ENCODE measurements around the gene MBNL3.
"Not testable (repeated sequence)": the region's sequence is repeated elsewhere in the genome, so short reads cannot be mapped to it uniquely, and the experiment has no call there.

The MBNL3 gene

DNA sequence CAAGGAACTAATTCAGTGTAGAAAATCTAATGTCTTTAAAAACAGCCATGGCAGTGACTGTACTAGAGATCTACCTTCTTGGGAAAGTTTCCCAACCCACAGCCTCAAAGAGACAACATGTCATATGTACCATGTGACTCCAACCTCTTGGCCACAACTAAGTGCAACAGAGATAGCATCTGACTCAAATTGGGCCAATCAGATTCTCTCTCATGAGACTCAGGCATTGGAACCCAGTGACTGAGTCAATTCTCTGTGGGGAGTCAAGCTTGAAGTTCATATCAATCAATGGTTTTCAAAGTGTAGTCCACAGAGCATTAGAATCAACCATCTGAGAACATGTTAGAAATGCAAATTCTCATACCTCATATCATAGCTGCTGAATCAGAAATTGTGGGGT, 123.3 kb downstream of the MBNL3 start:
- H3K4me1 ChIP-seq (ENCODE audit: control insufficient read depth, insufficient read depth, low read length): peaks cover 25% of the 10 kb centered on the region
- H3K27me3 ChIP-seq (ENCODE audit: control insufficient read depth, insufficient read depth, low read length): peaks cover 81% of the 10 kb centered on the region
- H3K9me3 ChIP-seq (ENCODE audit: control insufficient read depth, insufficient read depth, low read length): no peaks in the 10 kb centered on the region
- no peak overlapping the region for H3K4me3 ChIP-seq (ENCODE audit: low read depth, low read length)
- H3K36me3 ChIP-seq (ENCODE audit: control insufficient read depth, insufficient read depth, low read length): no peaks in the 10 kb centered on the region
- no peak overlapping the region for H3K9ac ChIP-seq (ENCODE audit: low read depth, low read length)

DNA sequence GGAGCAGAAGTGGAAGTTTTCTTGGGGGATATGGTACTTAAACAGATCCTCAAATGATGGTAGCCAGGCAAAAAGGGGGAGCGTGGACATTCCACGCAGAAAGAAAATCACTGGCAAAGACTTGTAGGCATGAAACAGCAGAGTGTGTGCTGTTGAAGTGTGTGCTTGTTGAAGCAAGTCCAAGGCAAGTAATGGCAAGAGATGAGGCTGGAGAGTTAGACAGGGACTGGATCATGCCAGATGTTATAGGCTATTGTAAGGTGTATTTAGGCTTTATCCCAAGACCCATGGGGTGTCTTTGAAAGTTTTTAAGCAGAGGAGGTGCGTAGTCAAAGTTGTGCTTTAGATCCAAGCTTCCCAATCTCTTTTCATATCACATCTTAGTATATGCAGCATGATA, 124.5 kb downstream of the MBNL3 start:
- no peak overlapping the region for H3K9ac ChIP-seq (ENCODE audit: low read depth, low read length)
- no peaks in the 10 kb centered on the region for H3K36me3 ChIP-seq (ENCODE audit: control insufficient read depth, insufficient read depth, low read length)
- no peak overlapping the region for H3K4me3 ChIP-seq (ENCODE audit: low read depth, low read length)
- H3K27me3 ChIP-seq (ENCODE audit: control insufficient read depth, insufficient read depth, low read length): peaks cover 69% of the 10 kb centered on the region
- H3K9me3 ChIP-seq (ENCODE audit: control insufficient read depth, insufficient read depth, low read length): no peaks in the 10 kb centered on the region
- peaks cover 25% of the 10 kb centered on the region for H3K4me1 ChIP-seq (ENCODE audit: control insufficient read depth, insufficient read depth, low read length)

DNA sequence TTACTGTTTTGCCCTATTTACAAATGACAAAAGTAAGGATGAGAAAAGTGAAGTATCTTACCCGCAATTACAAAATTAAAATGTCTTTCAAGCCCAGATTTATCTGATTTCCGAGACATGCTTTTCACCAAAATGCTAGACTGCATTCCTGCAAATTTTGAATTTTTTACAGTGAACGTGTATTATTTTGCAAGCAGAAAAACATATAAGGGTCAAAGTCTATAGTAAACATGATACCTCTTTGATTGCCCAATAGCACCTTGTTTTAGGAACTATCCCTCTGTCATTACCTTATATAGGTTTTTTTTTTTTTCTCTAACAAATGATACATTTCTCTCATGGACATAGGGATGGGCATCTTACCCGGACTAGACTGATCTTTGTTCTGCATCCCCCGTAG, 135.4 kb downstream of the MBNL3 start:
- no peaks in the 10 kb centered on the region for H3K9me3 ChIP-seq (ENCODE audit: control insufficient read depth, insufficient read depth, low read length)
- H3K36me3 ChIP-seq (ENCODE audit: control insufficient read depth, insufficient read depth, low read length): no peaks in the 10 kb centered on the region
- H3K27me3 ChIP-seq (ENCODE audit: control insufficient read depth, insufficient read depth, low read length): no peaks in the 10 kb centered on the region
- H3K9ac ChIP-seq (ENCODE audit: low read depth, low read length): no peak overlapping the region
- H3K4me1 ChIP-seq (ENCODE audit: control insufficient read depth, insufficient read depth, low read length): no peaks in the 10 kb centered on the region
- H3K4me3 ChIP-seq (ENCODE audit: low read depth, low read length): no peak overlapping the region

DNA sequence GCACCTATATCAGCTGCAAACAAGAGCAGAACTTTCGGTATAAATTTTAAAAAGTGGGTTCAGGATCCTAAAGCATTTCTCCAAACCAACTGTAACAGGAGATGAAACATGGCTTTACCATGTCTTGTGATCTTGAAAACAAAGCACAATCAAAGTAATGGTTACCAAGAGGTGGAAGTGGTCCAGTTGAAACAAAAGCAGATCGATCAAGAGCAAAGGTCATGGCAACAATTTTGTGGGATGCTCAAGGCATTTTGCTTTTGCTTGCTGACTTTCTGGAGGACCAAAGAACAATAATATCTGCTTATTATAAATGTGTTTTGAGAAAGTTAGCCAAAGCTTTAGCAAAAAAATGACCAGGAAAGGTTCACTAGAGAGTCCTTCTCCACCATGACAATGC, 152.7 kb downstream of the MBNL3 start:
- no peak overlapping the region for H3K9ac ChIP-seq (ENCODE audit: low read depth, low read length)
- no peaks in the 10 kb centered on the region for H3K36me3 ChIP-seq (ENCODE audit: control insufficient read depth, insufficient read depth, low read length)
- H3K4me1 ChIP-seq (ENCODE audit: control insufficient read depth, insufficient read depth, low read length): no peaks in the 10 kb centered on the region
- no peaks in the 10 kb centered on the region for H3K27me3 ChIP-seq (ENCODE audit: control insufficient read depth, insufficient read depth, low read length)
- H3K9me3 ChIP-seq (ENCODE audit: control insufficient read depth, insufficient read depth, low read length): no peaks in the 10 kb centered on the region
- H3K4me3 ChIP-seq (ENCODE audit: low read depth, low read length): no peak overlapping the region

DNA sequence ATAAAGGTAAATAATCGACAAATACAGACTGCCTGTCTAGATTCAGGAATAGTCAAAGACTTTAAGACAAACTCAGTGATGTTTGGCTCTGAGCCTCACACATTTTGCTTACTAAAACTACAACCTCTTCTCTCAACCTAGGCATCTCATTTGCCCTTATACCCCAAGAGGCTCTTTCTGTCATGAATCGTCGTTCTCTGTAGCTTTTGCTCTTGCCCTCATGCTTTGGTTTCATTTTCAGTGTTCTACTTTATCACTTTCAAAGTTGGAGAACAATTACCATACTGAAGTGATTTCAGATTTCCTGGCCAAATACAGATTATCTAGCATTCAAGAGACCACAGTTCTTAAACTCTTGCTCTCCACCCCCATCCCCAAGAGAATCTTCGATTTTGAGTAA, 155.5 kb downstream of the MBNL3 start:
- H3K9ac ChIP-seq (ENCODE audit: low read depth, low read length): no peak overlapping the region
- H3K4me1 ChIP-seq (ENCODE audit: control insufficient read depth, insufficient read depth, low read length): no peaks in the 10 kb centered on the region
- H3K4me3 ChIP-seq (ENCODE audit: low read depth, low read length): no peak overlapping the region
- H3K9me3 ChIP-seq (ENCODE audit: control insufficient read depth, insufficient read depth, low read length): no peaks in the 10 kb centered on the region
- no peaks in the 10 kb centered on the region for H3K27me3 ChIP-seq (ENCODE audit: control insufficient read depth, insufficient read depth, low read length)
- H3K36me3 ChIP-seq (ENCODE audit: control insufficient read depth, insufficient read depth, low read length): no peaks in the 10 kb centered on the region

DNA sequence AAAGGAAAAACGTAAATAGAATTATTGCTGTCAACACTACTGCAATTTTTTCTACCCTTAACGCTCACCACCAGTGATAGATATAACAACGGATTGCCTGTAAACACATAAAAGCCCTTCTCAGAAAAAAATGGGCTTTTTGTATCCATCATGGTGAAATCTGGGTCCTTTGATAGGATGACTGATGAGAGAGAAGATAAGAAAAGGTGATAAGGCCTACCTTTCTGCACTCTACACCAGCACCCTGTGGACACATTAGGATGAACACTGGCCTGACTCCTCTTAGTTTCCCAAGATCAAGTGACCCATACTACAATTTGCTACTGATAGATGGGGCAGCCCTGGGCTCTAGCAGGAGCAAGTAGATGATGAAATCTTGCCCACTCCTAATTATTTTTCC, 157.3 kb downstream of the MBNL3 start:
- H3K9ac ChIP-seq (ENCODE audit: low read depth, low read length): no peak overlapping the region
- no peaks in the 10 kb centered on the region for H3K36me3 ChIP-seq (ENCODE audit: control insufficient read depth, insufficient read depth, low read length)
- H3K4me3 ChIP-seq (ENCODE audit: low read depth, low read length): no peak overlapping the region
- H3K27me3 ChIP-seq (ENCODE audit: control insufficient read depth, insufficient read depth, low read length): no peaks in the 10 kb centered on the region
- H3K4me1 ChIP-seq (ENCODE audit: control insufficient read depth, insufficient read depth, low read length): no peaks in the 10 kb centered on the region
- no peaks in the 10 kb centered on the region for H3K9me3 ChIP-seq (ENCODE audit: control insufficient read depth, insufficient read depth, low read length)

DNA sequence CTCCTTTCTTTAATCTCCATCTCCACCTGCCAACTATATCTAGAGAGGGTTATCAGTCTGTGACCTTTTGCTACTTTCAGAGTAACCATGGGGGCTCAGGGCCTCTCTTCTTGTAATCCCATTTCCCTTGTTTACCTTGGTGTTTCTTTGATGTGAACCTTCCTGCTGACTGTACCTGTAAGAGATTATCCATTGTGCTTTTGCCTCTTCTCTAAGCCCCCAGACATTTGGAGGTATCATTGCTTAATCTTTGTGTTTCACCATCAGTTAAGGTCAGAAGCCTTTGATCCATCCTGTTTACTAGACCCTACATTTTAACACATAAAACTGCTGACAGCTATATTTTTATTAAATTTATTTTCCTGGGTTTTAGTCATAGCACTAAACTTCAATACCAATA, 157.8 kb downstream of the MBNL3 start:
- Histone ChIP-seq H3K9me3 (ENCODE audit: control insufficient read depth, insufficient read depth, low read length) (no peaks in the 10 kb centered on the region), H3K36me3 (ENCODE audit: control insufficient read depth, insufficient read depth, low read length) (no peaks in the 10 kb centered on the region), H3K4me1 (ENCODE audit: control insufficient read depth, insufficient read depth, low read length) (no peaks in the 10 kb centered on the region), H3K4me3 (ENCODE audit: low read depth, low read length) (no peak overlapping the region), H3K27me3 (ENCODE audit: control insufficient read depth, insufficient read depth, low read length) (no peaks in the 10 kb centered on the region), H3K9ac (ENCODE audit: low read depth, low read length) (no peak overlapping the region)

DNA sequence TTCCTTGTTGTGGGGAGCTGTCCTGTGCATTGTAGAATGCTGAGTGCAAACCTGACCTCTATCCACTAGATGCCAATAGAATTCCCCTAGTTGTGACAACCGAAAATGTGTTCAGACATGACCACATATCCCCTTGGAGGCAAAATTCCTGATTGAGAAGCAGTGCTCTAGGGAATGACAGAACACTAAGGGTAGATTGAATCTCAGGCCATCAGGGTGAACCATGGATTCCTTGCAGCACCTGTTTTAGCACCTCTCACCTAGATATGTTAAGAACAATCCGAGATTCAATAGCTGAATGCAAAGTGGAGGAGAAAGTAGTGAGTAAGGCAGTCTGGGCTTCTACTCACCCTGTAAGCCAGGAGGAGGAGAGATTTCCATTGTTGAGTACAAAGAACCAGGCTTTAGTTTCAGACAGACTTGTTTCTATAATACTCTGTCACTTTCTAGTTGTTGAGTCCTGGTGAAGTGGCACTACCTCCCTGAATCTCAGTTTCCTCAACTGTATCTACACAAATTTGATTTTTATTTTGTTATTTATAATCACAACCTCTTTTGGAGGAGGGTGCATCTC, 158.6 kb downstream of the MBNL3 start:
- Histone ChIP-seq H3K4me1 (ENCODE audit: control insufficient read depth, insufficient read depth, low read length) (no peaks in the 10 kb centered on the region), H3K36me3 (ENCODE audit: control insufficient read depth, insufficient read depth, low read length) (no peaks in the 10 kb centered on the region), H3K9ac (ENCODE audit: low read depth, low read length) (no peak overlapping the region), H3K4me3 (ENCODE audit: low read depth, low read length) (no peak overlapping the region), H3K27me3 (ENCODE audit: control insufficient read depth, insufficient read depth, low read length) (no peaks in the 10 kb centered on the region), H3K9me3 (ENCODE audit: control insufficient read depth, insufficient read depth, low read length) (no peaks in the 10 kb centered on the region)

DNA sequence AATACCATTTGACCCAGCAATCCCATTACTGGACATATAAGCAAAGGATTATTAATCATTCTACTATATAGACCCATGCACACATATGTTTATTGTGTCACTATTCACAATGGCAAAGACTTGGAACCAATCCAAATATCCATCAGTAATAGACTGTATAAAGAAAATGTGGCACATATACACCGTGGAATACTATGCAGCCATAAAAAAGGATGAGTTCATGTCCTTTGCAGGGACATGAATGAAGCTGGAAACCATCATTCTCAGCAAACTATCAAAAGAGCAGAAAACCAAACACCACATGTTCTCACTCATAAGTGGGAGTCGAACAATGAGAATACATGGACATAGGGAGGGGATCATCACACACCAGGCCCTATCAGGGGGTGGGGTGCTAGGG, 161.9 kb downstream of the MBNL3 start:
- H3K36me3 ChIP-seq (ENCODE audit: control insufficient read depth, insufficient read depth, low read length); H3K27me3 ChIP-seq (ENCODE audit: control insufficient read depth, insufficient read depth, low read length): not testable (repeated sequence)

More for the DNA sequence above, 161.9 kb downstream of the MBNL3 start:
- not testable (repeated sequence) for H3K9me3 ChIP-seq (ENCODE audit: control insufficient read depth, insufficient read depth, low read length); H3K9ac ChIP-seq (ENCODE audit: low read depth, low read length); H3K4me1 ChIP-seq (ENCODE audit: control insufficient read depth, insufficient read depth, low read length); H3K4me3 ChIP-seq (ENCODE audit: low read depth, low read length)
